Forelimb muscle (tissue), 1 donor: ENCODE results near the gene PGBD5. TPM values are rescaled to one million over a fixed set of nuclear protein-coding genes. Genes with fewer than 3 reads are reported as not detected.

ENCODE experiments used
- DNase-seq: peaks from one replicate; pipeline ENCODE4 v3.0.0-alpha.2; 2013; ENCODE audit warnings: low read depth
- polyA plus RNA-seq: library from polyadenylated mRNA; unstranded; fragments of 120-200 nt; gene quantifications from one replicate; pipeline ENCODE4 v1.2.1, GENCODE V29; 2013; ENCODE audit not compliant: insufficient read length

PGBD5 gene
- polyA plus RNA-seq, 1 donor = 13.5 TPM

DNA sequence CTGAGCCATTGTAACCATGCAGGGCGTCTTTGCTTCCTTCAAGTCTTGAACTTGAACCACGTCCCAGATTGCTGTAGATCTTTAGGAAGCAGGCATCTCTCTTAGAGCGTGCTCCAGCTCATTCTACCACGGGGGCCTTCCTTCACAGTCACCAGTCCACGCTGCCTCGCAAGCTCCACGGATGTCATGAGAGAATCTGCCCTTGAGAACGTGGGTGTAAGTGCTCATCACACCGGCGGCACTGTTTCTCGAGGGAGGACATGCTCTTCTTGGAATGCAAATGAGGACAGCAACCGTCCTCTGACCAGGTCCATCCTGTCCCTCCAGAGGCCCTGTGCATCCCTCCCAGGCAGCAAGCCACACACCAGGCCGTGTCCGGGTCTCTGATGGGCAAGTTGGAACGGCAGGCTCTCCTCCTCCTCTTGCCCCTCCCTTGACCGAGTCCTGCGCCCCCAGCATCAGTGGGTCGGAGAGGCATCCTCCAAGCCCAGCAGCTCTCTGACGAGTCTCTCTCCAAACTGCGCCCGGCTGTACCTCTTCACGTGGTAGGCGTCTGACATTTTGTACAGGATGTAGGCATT, 103.1 kb downstream of the PGBD5 start:
- no peak for DNase-seq

DNA sequence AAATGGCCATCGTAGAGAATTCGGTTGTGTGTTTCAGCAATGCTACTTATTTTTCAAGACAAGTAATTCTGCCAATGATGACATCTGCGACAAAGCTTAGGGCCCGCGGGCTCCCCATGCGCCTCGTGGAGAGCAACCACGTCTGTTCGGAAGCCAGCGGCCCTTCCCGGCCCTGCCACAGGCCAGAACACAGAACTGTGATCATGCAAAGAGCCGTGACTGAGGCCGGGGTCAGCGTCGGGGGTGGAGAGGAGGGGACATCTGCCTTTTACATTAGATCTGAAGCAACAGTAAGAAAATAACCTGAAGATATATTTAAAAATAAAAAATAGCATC, 103.7 kb downstream of the PGBD5 start:
- DNase-seq = no peak

DNA sequence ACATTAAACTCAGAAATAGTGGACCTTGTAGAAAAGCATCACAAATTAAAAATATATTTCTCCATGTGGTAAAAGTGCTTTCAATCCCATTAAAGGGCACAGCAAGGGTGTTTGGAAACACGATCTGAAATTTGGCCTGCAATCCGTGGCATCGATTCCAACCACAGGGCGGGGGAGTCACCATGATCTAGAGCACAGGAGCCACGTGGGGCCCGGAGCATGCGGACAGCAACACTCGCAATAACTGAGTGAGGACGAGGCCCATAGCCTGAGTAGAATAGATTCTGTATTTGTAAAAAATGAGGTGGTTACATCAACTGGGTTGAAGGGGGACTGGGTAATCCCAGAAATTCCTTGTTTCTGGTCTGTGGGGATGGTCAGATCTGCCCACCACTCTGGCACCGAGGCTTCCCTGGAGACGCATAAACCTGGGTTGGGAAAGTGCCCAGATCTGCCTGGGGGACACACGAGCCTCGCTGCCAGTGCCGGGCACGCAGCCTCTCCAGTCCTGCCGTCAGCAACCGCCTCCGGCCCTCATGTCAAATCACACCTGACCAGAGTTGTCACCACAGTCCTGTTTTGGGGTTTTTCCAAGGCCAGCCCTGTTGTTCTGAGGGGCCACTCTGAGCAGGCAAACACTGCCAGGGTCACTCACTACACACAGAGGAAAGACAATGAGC, 104.3 kb downstream of the PGBD5 start:
- DNase-seq = no peak

DNA sequence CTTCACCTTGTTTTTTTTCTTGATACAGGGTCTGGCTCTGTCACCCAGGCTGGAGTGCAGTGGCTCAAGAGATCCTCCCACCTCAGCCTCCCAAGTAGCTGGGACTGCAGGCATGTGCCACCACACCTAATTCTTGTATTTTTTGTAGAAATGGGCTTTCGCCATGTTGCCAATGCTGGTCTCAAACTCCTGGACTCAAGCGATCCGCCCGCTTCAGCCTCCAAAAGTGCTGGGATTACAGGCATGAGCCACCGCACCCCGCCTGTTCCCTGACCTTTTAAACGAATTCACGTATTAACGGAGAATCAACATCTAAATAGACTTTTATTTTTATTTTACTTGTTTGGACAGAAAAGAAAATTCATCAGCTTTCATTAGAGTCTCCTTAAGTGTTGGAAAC, 104.8 kb downstream of the PGBD5 start:
- DNase-seq = no peak

DNA sequence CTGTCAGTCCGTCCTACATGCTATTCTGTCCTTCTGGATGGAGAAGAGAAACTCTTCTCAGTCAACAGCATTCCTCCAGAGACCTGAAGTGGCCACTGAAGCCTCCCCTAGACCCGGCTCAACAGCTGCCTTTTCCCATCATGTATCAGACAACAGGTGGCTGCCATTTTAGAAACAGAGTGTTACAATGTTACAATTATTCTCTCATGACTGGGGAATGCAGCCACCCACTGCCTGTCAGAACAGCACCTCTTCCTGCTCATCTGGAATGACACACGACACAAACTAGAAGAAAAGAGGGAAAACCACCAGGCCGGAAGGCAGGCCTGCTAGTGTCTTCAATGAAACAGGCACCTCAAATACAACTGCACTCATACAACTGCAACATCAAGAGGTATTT, 105.3 kb downstream of the PGBD5 start:
- no peak for DNase-seq

DNA sequence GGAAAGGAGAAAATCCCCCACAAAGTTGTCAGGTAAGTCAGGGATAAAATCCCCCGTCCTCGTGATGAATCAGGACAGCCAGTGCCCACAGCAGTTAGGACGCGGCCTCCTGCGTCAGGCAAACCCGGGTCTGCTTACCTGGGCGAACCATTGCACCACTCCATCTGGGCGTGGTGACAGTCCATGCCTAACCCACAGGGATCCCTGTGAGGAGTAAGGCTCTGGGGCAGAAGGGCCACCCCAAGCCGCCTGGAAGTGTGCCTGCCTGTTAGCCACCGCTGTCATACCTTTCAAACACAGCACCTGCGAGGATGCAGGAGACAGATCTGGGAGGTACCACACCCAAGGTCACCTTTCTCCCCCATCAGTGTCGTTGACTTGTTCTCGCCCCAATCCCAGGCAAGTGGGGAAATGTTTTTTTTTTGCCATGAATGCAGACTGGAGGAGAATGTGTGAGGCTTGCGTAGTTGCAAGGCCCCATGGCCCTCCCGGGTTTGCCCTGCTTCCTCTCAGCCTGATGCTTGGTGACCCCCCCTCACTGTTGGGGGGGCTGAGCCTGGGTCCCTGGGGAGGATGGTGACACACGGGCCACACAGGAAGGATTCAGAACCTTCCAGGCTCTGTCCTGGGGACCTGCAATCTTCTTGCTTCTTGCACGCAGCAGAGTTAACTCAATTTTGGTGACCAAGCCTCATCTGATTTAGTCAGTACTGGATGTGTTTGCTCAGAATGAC, 107.0 kb downstream of the PGBD5 start:
- no peak for DNase-seq

DNA sequence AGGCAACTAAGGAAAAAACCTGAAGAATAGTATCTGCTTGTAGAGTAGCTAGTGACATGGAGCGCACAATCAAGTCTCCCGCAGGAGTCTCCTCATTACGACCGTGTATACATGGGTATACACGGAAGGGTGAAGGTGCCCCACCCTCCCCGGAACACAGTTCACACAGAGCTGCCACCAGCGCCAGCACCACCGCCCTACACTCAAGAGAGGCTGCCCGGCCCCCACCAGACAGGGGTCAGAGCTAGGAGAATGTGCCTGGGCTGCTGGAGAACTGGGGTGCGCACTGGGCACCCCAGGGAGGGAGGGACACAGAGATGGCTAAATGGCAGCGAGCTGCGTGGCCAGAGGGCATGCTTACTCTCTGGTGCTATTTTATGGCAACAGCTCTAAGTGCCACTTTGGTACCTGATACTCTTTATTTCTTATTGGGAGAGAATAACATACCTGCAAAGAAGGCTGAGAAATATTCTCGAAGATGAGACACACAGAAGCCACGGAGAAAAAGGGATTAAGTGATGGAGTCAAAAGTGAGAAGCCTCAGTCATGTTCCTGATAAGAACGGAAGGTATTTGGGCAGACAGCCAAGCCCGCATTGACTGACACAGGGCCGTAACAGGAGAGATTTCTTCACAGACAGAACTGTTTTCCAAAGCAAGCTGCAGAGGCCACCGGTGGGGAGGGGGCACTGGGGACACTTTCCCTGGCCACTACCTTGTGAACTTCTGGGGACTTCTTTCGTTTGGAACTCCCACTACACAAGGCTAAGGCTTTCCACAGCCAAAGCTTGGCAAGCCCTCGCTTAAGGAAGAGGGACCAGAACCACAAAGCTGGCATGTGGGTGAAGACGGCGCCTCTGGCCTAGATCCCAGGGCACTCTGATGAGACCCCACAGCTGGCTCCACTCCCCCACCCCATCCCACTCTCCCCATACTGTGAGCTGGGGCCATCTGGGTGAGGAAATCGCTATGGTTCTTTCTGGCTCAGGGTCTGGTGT, 108.0 kb downstream of the PGBD5 start:
- DNase-seq = no peak

DNA sequence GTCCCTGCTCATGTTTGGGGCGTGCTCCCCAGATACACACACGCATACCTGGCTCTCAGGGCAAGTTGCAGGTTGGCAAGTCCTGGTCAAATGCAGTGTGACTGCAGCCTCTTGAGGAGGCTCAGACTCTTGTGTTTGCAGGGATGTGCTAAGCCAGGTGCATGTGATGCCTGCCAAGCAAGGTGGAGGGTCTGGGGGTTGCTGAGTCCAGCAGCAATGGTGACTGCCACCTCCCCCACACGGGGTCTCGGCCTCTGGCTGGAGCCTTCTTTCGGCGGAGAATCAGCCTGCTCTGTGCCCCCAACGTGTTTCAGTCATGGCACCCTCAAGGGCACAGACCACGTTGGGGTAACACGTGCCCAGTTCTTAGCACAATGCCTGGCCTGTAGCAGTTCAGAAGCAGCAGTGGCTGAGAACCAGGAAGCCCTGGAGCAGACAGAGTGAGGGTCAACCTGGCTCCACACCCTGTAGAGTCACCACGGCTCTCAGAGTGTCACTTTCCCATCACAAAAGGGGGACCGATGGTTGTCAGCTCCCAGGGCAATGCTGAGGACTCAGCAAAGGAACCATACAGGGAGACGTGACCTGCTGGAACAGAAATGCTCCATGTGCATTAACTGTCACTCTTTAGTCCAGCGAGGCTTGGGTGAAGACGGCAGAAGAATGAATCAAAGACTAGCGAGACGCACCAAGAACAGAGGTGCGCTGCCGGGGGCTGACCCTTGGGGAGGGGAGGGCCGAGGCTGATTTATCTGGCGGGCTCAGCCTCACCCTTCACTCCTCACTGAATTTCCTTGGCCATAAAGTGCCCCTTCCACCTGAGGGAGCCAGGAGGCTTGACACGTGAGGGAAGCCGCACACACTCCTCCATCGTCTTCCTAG, 109.0 kb downstream of the PGBD5 start:
- DNase-seq = no peak

DNA sequence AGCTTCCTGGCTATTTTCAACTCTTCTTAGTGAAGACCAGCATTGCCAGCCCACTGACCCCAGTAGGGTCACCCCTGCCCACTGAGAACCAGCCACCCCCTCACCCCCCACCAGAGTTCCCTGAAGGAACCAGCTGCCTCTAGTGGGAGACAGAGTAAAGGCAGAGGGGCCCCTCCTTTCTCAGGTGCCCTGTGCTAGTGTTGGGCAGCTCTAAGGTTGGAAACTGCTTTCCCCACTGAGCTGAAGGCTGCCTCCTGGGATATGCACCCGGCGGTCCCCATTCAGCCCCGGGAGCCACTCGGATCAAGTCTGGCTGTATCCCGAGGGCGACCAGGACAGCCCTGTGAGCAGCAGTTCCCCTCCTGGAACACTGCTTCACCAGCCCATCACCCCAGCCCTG, 111.0 kb downstream of the PGBD5 start:
- no peak for DNase-seq

DNA sequence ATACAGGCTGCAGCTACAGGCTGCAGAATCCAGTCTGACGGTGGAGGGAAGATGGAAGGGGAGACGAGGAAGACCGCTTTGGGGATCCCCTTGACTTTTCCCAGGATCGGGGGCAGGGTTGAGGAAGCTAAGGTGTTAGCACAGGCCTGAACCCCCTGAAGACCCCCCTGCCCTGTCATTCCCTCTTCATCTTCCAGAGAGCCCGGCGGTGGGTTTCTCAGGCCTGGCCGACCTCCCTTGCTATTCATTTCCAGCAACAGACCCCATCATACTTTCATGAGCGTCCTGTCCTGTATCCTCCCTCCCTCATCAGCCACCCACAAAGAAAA, 112.0 kb downstream of the PGBD5 start:
- DNase-seq = no peak

DNA sequence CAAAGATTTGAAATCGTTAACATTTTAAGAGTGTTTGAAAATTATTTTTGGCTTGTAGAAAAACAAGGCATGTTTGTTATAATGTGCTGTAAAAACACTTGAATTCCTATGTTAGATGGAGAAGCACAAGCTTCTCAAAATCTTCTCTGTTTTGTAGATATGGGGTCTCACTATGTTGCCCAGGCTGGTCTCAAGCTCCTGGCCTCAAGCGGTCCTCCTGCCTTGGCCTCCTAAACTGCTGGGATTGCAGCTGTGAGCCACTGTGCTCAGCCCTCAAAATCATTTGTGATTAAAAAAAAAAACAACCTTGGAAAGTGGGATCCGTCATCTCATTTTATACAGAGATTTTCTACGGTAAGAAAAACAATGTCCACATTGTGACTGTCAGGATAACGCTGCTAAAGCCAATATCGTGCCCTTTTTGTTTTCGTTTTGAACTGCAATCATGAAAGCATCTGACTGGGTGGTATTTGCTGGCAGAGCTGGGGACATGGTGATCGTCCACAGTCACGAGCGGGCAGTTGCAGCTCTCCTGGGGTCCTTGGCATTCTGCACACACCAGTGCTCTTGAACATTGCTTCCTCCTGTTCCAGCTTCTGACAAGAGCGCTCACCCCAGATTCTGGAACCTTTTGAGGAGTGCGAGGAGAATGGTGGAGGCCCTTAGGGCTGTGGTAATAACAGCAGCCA, 112.5 kb downstream of the PGBD5 start:
- no peak for DNase-seq

DNA sequence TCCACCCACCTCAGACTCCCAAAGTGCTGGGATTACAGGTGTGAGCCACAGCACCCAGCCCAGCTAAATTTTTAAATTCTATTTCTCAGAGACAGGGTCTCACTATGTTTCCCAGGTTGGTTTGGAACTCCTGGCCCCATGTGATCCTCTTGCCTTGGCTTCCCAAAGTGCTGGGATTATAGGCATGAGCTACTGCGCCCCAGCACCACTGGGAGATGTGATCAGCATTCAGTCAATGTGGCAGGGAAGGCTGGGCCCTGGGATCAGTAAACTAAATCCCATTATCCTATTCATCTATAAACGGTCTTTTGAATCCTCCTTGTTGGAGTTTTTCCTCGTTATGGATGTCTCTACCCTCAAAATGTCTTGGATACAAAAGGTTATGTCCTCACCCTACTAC, 113.5 kb downstream of the PGBD5 start:
- DNase-seq = no peak

DNA sequence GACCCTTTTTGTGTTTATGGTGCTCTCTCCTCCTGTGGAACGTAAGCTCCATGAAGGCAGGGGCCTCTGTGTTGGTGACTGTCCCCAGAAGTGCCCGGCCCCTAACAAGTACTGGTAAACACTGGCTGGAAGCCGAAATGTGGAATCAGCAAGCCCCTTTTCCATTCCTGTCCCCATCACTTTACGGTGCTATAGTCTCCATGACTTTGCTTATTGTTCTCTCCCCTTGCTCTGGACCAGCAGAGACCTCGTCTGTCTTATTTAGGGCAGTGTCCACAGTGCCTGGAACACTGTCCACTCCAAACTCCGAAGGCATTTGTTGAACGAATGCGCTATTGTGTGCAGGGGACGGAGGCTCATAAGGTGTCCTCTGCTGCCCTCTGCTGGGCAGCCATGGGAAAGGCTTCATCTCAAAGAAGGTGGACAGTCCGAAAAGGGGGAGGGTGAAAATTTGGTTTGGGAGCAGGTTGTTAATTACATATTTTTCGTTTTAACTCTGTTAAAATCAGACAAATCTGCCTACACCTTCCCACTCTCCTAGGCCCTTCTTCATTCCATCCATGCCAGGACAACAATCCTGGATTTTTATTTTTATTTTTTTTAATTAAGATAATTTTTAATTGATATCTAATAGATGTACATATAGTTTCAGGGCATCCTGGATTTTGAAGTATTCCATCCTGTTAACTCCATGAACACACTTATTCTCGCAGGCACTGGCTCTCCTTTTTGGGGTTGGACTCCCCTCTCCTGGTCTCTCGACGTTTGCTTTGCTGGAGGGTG, 115.6 kb downstream of the PGBD5 start:
- DNase-seq = peak; percentile 63

DNA sequence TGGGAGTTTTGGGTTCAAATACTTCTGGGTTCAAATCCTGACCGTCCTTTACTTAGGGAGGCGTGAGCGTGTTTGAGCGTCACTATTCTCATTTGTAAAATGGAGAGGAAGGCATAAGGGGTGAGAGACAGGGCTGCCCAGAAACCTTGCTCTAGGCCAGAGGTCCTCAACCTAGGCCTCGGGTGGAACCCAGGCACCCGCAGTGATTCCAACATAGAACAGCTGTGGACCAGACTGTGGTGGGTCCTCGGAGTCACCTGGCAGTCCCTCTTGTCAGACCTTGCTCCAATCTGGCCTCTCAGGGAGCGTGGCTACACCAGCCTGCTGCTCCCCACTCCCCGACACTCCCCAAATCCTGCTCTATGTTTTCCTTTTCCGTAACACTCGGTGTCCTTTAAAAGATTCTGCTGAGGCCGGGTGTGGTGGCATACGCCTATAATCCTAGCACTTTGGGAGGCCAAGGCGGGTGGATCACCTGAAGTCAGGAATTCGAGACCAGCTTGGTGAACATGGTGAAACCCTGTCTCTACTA, 116.4 kb downstream of the PGBD5 start:
- no peak for DNase-seq

DNA sequence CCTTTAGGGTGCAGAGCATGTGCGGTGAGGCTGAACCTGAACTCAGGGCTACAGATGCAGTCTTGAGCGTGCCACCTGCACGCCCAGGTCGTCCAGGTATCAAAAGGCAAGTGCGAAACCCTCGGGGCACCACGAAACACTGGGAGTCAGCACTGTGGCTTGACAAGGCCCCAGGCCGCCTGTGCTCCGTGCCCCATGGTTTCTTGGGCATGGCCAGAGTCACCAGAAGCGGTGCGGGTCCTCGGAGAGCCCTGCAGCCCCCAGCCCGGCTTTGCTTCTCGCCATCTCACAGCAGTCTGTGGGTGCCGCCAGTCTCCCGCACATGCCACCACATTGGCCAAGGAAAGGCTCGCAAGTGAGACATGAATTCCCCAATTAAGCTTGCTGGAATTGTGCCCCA, 117.3 kb downstream of the PGBD5 start:
- no peak for DNase-seq

DNA sequence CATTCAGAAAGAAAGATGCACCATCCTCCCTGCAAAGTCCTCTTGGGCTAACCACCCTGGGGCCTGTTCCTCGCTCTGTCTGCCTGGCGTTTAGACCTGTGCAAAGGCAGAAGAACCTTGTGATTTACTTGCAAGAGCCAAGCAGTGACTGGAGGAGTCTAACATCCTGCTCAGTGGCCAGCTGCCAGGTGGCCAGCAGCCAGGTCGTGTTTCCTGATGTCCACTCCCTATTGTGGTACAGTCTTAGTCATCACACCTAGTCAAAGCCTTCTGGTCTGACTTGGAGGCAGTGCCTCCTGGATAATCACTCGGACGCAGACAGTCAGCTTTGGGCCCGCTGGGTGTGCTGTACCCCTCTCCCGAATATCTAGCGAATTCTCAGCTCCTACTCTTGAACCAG, 118.1 kb downstream of the PGBD5 start:
- no peak for DNase-seq

DNA sequence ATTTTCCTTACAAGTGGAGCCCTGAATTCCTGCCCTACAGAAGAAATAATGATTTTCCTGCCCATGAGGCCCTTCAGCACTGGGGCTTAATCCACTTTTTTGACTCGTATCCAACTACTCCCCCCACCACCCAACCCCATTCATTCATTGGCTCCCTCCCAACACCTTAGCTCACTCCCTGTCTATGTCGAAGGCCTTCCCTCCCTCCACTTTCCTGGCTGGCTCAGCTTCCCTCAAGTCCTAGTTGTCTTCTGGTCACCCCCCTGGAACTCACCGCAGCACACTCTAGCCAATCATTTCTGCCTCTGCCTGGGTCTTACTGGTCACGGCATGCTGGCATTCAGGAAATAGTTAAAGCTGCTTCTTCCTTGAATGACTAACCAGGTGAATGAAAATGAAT, 118.9 kb downstream of the PGBD5 start:
- DNase-seq = no peak

DNA sequence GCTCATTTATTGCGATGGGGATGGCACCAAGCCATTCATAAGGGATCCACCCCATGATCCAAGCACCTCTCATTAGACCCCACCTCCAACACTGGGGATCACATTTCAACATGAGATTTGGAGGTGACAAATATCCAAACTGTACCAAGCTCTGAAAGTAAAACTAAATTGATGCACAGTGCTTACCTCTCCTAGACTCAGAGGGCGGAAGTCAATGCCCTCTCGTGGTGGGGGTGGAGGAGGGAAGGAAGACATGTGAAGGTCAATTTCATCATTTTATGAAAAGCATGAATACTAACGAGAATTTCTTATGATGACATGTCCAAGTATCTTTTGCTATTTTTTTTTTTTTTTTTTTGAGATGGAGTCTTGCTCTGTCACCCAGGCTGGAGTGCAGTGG, 120.0 kb downstream of the PGBD5 start:
- no peak for DNase-seq

DNA sequence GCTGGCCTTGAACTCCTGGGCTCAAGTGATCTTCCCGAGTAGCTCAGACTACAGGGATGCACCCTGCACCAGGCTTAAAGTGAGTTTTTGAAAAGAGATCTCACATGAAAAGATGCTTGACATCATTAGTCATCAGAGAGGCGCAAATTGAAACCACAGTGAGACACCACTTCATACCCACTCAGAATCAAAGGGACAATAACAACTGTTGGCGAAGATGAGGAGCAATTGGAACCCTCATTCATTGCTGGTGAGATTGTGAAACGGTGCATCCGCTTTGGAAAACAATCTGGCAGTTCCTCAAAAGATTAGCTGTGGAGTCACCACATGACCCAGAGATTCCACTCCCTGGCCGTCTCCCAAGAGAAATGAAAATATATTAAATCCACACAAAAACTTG, 122.3 kb downstream of the PGBD5 start:
- DNase-seq = no peak

DNA sequence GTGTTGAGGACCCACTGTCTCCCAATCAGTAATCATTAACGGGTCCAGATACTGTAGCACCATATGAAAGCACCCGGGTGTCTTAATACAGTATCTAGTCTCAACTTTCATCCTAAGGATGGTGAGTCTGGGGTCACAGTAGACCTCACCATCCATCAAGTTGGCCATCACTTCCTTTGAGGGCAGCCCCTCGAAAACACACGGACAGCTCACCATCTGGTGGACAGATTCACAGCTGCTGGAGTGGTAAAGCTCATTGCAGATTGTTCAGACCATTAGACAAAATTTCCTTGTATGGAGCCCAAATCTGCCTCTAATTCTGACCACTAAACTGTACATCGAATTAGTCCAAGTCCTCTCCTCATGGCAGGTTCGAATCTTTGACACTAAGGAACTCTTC, 123.1 kb downstream of the PGBD5 start:
- no peak for DNase-seq
